ENCODE results near the gene RRP8.

Gene RRP8

DNA sequence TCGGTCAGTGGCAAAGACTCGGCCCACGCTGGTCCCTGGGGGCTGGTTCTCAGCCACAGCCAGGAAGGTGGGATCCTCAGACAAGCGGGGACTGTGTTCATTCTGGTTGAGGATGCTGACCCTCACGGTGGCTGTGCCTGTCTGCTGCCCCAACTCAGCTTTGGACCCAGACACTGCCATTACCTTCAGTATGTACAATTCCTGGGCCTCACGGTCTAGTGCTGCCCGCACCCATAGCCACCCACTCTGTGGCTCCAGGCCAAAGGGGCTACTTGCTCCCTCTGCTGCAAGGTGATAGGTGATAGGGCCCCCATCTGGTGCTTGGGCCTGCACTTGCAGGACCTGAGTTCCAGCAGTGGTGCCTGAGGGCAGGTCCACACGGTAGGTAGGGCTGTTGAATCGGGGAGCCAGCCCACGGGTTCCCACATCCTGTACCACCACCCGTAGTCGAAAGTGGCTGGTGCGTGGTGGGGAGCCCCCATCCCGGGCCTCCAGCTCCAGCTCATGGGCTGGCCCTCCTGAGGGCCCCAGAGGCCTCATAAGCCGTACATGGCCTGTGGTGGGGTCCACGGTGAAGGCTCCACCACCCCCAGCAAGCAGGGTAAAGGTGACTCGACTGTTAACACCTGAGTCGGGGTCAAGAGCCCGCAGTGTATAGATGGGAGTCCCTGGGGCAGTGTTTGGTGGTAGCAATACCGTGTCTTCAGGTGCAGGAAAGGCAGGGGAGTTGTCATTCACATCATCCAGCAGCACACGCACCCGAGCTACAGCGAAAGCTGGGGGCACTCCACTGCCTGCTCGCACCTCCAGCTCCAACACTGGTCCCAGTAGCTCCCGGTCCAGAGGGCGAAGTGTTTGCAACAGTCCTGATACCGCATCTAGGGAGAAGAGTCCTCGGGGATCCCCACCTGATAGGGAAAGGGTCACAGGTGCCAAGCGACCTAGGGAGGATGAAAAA, 29.0 kb upstream of the RRP8 start:
- no peak for DNase-seq
- Histone ChIP-seq H3K9ac (ENCODE audit: low read length) (no peak overlapping the region), H3K79me2 (ENCODE audit: low read length) (no peaks in the 10 kb centered on the region), H3K4me3 (ENCODE audit: low read length) (no peak overlapping the region), H4K20me1 (ENCODE audit: insufficient read depth, low read length) (no peaks in the 10 kb centered on the region), H3K9me2 (replicated peaks; ENCODE audit: insufficient read depth, low read length) (no peaks in the 10 kb centered on the region), H3K4me1 (ENCODE audit: low read length) (peaks cover 2% of the 10 kb centered on the region), H3K36me3 (replicated peaks; ENCODE audit: insufficient read depth, low read length) (no peaks in the 10 kb centered on the region), H3F3A (ENCODE audit: insufficient read depth, low read length) (no peaks in the 10 kb centered on the region), H3K27ac (ENCODE audit: low read length) (no peak overlapping the region), H3K27me3 (replicated peaks; ENCODE audit: insufficient read depth, low read length) (no peaks in the 10 kb centered on the region), H3K4me2 (ENCODE audit: low read depth, low read length) (no peak overlapping the region), H2AFZ (ENCODE audit: low read length) (no peak overlapping the region), H3K9me3 (replicated peaks; ENCODE audit: insufficient read depth, low read length) (no peaks in the 10 kb centered on the region)
- TF ChIP-seq, protein P1, sequence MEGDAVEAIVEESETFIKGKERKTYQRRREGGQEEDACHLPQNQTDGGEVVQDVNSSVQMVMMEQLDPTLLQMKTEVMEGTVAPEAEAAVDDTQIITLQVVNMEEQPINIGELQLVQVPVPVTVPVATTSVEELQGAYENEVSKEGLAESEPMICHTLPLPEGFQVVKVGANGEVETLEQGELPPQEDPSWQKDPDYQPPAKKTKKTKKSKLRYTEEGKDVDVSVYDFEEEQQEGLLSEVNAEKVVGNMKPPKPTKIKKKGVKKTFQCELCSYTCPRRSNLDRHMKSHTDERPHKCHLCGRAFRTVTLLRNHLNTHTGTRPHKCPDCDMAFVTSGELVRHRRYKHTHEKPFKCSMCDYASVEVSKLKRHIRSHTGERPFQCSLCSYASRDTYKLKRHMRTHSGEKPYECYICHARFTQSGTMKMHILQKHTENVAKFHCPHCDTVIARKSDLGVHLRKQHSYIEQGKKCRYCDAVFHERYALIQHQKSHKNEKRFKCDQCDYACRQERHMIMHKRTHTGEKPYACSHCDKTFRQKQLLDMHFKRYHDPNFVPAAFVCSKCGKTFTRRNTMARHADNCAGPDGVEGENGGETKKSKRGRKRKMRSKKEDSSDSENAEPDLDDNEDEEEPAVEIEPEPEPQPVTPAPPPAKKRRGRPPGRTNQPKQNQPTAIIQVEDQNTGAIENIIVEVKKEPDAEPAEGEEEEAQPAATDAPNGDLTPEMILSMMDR (IDR thresholded peaks at IDR 0.05; ENCODE audit: low read length): no peak
- TF ChIP-seq EZH2 (optimal IDR thresholded peaks at IDR 0.05; ENCODE audit: low read depth, low read length): no peak

DNA sequence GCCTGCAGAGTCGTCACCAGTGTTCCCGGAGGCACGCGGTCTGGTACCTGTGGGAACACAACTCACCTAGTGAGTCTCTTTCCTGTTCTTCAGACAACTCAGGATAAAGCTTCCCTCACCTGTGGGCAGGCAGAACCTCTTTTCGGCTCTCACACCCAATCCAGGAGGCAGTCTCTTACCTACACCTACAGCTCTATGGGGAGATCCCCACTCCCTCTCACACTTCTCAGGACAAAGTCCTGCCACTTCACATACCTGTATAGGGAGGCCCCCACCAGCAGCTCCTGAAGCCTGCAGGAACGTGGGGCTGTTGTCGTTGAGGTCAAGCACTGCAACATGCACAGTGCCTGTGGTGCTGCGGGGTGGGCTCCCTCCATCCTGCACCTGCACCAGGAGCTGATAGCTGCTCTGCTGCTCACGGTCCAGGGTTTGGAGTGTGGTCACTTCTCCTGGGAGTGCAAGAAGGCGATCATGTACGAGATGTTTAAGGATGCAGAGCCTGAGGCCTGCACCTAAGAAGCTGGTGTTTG, 28.0 kb upstream of the RRP8 start:
- TF ChIP-seq EZH2 (optimal IDR thresholded peaks at IDR 0.05; ENCODE audit: low read depth, low read length): no peak
- Histone ChIP-seq H3K27ac (ENCODE audit: low read length) (no peak overlapping the region), H3K4me1 (ENCODE audit: low read length) (peaks cover 6% of the 10 kb centered on the region), H3K9ac (ENCODE audit: low read length) (no peak overlapping the region), H3K4me3 (ENCODE audit: low read length) (no peak overlapping the region), H3K79me2 (ENCODE audit: low read length) (no peaks in the 10 kb centered on the region), H3K4me2 (ENCODE audit: low read depth, low read length) (no peak overlapping the region), H3K9me2 (replicated peaks; ENCODE audit: insufficient read depth, low read length) (no peaks in the 10 kb centered on the region), H4K20me1 (ENCODE audit: insufficient read depth, low read length) (no peaks in the 10 kb centered on the region), H2AFZ (ENCODE audit: low read length) (no peak overlapping the region), H3K9me3 (replicated peaks; ENCODE audit: insufficient read depth, low read length) (no peaks in the 10 kb centered on the region), H3K36me3 (replicated peaks; ENCODE audit: insufficient read depth, low read length) (no peaks in the 10 kb centered on the region), H3F3A (ENCODE audit: insufficient read depth, low read length) (no peaks in the 10 kb centered on the region), H3K27me3 (replicated peaks; ENCODE audit: insufficient read depth, low read length) (no peaks in the 10 kb centered on the region)
- DNase-seq: no peak

DNA sequence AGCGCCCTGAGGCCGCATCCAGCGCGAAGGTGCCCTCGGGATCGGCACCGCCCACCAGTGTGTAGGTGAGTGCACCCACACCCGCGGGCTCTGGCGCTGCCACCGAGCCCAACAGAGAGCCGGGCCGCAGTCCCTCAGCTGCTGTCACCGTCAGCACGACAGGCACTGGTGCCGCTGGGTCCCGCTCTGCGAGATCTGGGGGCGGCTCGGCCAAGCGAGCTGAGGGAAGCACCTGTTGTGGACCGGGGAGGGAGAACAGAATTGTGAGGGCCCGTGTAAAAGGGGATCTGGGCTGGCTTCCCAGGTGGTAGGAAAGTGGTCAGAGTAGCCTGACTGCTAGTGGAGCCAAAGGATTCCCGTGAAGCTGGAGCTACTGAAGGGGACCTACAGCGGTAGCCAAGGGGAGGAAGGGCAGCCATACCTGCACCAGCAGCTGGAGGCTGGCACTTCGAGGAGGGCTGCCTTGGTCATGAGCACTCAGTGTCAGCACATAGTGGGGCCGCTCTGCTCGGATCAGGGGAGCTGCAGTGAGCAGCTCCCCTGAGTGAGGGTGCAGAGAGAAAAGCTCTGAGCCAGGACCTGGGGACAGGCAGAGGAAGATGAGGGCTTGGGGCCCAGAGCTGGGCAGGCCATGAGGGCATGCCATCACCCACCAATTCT, 27.3 kb upstream of the RRP8 start:
- no peak overlapping the region for H3K4me3 ChIP-seq (ENCODE audit: low read length)
- no peak overlapping the region for H2AFZ ChIP-seq (ENCODE audit: low read length)
- no peaks in the 10 kb centered on the region for H3K79me2 ChIP-seq (ENCODE audit: low read length)
- H3K9ac ChIP-seq (ENCODE audit: low read length): no peak overlapping the region
- H4K20me1 ChIP-seq (ENCODE audit: insufficient read depth, low read length): no peaks in the 10 kb centered on the region
- no peak overlapping the region for H3K27ac ChIP-seq (ENCODE audit: low read length)
- no peak overlapping the region for H3K4me2 ChIP-seq (ENCODE audit: low read depth, low read length)
- no peaks in the 10 kb centered on the region for H3K9me2 ChIP-seq (replicated peaks; ENCODE audit: insufficient read depth, low read length)
- no peak for DNase-seq
- H3K27me3 ChIP-seq (replicated peaks; ENCODE audit: insufficient read depth, low read length): no peaks in the 10 kb centered on the region
- no peak for TF ChIP-seq EZH2 (optimal IDR thresholded peaks at IDR 0.05; ENCODE audit: low read depth, low read length)
- TF ChIP-seq, protein P1 (IDR thresholded peaks at IDR 0.05; ENCODE audit: low read length): no peak
- no peak for TF ChIP-seq EZH2phosphoT487 (IDR thresholded peaks at IDR 0.05; ENCODE audit: low read length)
- no peaks in the 10 kb centered on the region for H3K36me3 ChIP-seq (replicated peaks; ENCODE audit: insufficient read depth, low read length)
- no peaks in the 10 kb centered on the region for H3F3A ChIP-seq (ENCODE audit: insufficient read depth, low read length)
- peaks cover 6% of the 10 kb centered on the region for H3K4me1 ChIP-seq (ENCODE audit: low read length)
- no peaks in the 10 kb centered on the region for H3K9me3 ChIP-seq (replicated peaks; ENCODE audit: insufficient read depth, low read length)

All from MM.1S (cell line).